Right forelimb (tissue), 1 donor: ENCODE data around the gene CEP131.

Experiments
- DNase-seq: peaks from one replicate; pipeline ENCODE4 v3.0.0-alpha.2; 2018

Gene CEP131

DNA sequence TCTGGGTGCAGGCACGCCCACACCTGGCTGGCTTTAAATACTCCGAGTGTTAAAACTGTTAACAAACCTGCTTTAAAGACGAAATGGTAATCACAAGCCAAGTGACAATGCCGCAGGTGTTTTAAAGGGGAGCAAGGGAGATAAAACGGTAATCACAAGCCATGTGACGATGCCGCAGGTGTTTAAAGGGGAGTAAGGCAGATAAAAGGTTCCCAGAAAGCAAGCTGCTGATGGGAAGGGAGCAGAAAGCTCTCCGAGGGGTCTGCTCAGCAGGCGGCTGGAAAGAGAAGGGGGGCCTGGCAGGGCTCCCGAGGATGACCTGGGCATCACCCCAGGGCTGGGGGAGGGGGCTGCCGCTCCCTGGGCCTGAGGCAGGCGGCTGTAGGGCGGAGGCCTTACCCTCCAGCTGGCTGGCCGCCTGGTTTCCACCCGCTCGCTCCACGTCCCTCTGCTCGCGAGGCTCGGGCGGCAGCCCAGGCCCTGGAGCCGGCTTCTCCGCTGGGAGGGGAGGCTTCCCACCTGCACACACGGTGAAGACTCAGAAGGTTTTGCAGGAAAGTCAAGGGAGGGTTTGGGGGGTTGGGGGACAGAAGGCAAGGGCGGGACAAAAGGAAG, 28.4 kb upstream of the CEP131 start:
- DNase-seq: no peak

DNA sequence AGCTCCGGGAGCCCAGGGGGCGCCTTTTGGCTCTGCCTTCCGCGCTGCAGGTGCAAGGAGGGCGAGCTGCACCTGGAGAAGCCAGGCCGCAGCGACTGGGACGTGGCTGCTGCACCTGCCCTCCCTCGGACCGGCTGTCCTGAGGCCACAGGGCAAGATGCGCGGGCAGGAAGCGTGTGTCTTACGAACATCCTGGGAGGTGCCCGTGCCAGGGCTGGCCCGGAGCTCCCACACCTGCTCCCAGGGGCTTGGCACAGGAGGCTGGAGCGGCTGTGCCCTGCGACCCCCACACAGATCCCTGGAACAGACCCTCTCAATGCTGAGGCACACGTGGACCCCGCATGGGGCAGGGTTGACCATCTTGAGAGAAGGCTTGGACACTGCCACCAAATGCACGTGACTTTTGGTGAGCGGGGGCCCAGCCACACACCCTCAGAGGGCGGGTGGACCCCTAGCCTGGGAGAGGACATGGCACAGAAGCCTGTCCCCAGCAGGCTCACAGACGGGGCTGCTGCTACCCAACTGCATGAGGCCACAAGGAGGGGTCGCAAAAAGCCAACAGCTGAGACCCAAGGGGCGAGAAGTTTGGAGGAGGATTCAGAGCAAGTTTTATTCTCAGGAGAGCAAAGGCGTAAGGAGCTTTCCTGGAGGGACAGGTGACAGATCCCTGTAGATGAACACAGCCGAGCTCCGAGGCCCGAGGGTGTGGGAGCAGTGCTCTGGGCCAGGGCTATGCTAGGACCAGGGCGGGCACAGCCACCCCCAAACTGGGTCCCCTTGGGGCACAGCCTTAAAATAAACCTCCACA, 27.7 kb upstream of the CEP131 start:
- no peak for DNase-seq

DNA sequence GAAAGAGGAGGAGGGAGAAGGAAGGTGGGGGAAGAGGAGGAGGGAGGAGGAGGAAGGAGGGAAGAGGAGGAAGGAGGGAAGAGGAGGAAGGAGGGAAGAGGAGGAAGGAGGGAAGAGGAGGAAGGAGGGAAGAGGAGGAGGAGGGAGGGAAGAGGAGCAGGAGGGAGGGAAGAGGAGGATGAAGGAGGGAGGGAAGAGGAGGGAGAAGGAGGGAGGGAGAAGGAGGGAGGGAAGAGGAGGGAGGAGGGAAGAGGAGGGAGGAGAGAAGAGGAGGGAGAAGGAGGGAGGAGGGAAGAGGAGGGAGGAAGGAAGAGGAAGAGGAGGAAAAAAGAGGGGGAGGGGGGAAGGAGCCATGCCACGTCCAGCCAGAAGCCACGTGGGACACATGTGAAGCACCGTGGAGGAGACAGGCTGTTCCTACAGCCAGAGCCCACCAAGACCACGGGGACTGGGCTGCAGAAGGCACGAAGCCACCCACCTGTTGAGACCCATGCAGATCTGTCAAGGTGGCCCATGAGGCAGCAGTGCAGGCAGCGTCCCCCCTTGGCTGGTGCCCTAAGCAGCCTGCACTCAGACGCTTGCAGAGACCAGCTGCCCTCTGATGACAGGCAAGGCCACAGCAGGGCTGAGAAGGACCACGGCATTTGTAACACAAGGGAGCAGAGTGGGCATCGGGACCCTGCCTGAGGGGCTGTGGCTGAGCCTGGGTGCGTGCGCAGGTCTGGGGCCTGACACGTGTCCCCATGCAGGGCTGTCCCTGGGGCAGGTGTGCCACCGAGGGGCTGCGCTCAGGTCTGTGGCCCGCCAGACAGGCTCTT, 26.7 kb upstream of the CEP131 start:
- DNase-seq: no peak

- no peak for DNase-seq
These were observed 25.9 kb upstream of the CEP131 start for GRCh38 chr17:81248649-81249048.

- DNase-seq: no peak
These were observed 24.7 kb upstream of the CEP131 start for GRCh38 chr17:81247339-81247990.

GRCh38 chr17:81246679-81247338, 24.0 kb upstream of the CEP131 start:
- DNase-seq: no peak

GRCh38 chr17:81246343-81246670, 23.5 kb upstream of the CEP131 start:
- DNase-seq: no peak

GRCh38 chr17:81245665-81246342, 23.0 kb upstream of the CEP131 start:
- no peak for DNase-seq

DNA sequence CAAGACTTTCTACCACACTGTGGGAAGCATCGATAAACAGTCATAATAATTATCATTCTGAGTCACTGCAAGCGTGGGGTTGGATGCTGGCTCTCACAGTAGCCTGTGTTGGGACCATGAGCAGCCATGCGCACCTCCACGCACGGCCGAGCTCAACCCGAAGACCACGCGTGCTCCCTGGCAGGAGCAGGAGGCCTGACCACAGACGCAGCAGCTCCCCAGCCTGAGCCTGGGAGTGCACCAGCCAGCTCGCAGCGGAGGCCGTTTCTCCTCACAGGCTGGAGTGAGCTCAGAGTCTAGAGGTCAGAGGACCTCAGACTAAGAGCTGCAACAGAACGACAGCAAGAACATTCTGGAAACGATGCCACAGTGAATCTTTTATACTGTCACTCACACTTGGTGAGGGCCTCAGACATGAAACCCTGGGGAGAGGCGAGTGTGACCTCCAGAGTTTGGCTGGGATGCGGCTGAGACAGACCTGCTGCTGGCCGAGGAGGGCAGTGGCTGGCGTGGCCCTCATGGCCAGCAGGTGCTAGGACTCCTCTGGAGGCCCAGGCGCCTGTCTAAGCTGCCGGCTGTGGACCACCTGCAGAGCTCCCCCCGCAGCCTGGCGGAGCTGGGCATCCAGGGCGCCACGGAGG, 22.4 kb upstream of the CEP131 start:
- no peak for DNase-seq

GRCh38 chr17:81244358-81245023, 21.7 kb upstream of the CEP131 start:
- no peak for DNase-seq

- DNase-seq: no peak
These were observed 20.5 kb upstream of the CEP131 start for GRCh38 chr17:81243333-81243664.

- no peak for DNase-seq
These were observed 19.9 kb upstream of the CEP131 start for GRCh38 chr17:81242421-81243332.

DNA sequence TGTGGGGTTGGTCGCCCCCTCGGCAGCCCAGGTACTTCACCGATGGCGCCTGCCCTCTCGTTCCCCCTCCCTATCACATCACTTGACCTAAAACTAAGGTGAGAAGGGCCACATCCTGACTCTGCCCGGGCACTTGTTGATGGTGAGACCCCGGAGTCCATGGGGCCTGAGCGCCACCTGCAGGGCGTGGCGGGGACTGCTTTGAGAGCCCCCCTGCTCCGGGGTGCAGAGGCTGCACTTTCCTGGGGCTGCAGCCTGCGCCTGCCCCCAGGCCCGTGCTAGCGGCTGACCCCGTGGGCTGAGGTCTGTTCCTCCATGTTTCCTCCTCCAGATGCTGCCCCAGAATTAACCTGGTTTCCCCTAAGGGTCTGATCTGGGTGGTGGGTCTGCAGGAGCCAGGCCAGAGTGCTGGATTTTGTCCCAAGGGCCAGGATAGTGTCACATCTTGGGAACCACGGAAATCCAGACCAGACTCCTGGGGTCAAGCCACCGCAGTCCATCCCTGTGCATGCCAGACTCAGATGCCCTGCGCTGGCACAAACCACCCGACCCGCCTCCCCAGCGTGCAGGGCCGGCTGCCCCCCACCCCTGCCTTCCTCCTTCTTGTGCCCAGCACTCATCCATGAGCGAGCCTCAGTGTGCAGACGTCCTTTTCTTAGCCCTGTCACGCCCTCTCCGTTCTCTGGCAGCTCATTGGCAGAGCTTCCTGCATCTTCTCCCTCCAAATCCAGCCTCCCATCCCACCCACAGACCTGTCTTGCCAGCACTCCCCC, 19.1 kb upstream of the CEP131 start:
- DNase-seq: peak; percentile 71

DNA sequence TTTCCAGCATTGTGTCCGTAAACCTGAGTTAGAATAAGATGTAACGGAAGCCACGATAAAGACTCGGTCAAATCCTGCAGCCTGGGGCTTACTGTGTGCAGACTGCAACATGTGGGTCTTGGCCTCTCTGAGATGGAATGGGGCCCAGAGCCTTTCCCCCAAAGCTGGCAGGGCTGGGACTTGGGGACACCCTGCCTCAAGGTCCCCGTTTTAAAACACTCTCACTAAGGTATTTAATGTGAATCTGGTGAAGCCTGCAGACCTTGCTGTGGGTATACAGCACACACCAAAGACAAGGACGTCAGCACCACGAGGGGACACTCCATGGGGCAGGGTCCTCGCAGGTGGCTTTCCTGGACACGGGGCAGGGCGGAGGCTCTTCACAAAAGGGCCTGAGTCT, 18.4 kb upstream of the CEP131 start:
- DNase-seq: no peak

DNA sequence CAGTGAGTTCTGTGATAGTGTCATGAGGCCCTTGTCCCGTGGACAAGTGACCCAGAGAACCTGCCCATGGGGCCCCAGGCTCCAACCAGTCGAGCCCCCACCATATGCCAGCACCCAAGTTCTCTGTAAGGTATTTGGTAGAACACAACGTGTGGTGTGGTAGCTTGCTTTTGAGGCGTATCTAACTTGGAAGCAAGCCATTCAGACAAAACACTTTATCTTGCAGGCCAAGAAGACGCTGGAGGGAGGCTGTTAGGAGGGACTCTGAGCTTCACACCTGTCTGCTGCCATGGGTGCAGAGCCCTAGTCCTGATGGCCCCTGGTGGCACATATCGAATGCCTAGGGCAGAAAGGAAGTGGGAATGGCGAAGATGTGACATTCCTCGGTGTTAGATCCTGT, 18.0 kb upstream of the CEP131 start:
- DNase-seq: no peak

DNA sequence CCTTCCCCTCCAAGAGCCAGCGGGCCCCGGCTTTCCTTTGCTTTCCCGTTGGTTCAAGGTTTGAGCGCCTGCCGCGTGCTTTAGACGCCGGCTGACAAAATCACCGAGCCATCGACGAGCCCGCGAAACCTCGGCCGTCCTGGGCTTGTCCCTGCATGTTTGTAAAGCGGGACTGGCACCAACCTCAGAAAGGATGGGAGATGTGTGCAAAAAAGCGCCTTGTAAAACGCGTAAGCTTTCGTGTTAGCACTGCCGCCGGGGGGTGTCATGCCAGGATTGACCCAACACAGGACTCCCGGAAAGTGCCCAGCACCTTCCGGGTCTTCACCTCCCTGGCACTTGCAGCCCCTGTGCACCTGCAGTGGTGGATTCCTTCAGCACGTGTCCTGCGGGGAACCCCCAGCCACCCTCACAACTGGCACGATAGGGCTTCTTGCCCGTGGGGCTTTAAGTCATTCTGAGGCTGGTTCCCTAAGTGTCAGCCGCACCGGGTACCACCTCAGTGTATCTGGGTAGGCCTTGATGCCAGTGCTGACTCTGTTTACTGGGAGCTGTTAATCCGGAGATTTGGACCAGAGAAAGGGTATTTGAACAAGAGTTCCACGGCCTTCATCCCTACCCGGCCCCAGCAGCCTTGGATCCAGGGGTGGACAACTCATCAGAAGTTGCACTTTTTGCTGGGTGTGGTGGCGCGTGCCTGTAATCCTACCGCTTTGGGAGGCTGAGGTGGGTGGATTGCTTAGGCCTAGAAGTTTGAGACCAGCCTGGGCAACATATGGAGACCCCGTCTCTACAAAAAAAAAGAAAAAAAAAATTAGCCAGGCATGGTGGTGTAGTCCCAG, 17.2 kb upstream of the CEP131 start:
- no peak for DNase-seq

DNA sequence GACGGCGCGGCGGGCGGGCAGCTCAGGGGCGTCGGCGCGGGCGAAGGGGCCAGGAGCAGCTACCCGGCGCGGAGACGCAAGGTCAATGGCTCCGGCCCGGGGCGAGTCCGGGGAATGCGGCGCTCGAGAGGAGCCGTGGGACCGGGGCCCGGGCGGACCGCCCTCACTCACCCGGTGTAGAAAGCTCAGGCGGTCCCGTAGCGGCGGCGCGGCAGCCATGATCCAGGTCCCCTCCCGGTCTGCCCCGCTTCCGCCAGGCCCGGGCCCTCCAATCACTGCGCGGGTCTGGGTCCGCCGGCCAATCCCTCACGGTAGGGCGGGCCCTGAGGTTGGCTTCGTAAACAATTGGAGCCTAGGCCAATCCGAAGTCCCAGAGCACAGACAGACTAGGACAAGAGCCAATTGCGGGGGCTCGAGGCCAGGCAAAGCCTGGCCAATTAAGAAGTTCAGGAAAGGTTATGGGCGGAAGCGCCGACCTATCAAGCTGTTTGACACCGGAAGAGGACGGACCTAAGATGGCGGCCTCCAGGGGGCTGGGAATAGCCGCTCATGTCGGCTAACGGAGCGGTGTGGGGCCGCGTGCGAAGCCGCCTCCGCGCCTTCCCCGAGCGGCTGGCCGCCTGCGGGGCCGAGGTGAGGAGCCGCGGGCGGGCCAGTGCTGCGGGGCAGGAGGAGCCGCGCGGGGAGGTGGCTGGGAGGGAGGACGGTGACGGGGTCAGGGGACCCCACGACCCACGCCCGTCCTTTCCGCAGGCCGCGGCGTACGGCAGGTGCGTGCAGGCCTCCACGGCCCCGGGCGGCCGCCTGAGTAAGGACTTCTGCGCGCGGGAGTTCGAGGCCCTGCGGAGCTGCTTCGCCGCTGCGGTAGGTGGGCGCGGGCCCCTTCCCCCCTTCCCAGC, 16.3 kb upstream of the CEP131 start, which contains the start of the genes NDUFAF8 and TEPSIN:
NDUFAF8 (plus strand) TSS at position 504 of the 899 bp plus-strand sequence; CDS start at position 550, 46 bp downstream.
TEPSIN (minus strand) TSS at position 241 of the 899 bp plus-strand sequence; CDS start at position 219, 22 bp downstream.
- peak; percentile 98 for DNase-seq
